ENCODE data around the gene GGACT. TPM values are rescaled to one million over a fixed set of nuclear protein-coding genes. Genes with fewer than 3 reads are reported as not detected.

Gene GGACT
- total RNA-seq, 1 experiment from 2014 or later: 2.5 TPM

- CTCF ChIA-PET: no interaction called here
- ATAC-seq: no peak
- TF ChIP-seq REST (IDR thresholded peaks at IDR 0.05; ENCODE audit: insufficient read depth in 1 of 2, low read depth in 2 of 2, low read length in 1 of 2): no peak
- no peak for TF ChIP-seq SIN3A (IDR thresholded peaks at IDR 0.05; ENCODE audit: borderline replicate concordance, insufficient read depth, low read depth, low read length)
- TF ChIP-seq POLR2AphosphoS5 (IDR thresholded peaks at IDR 0.05; ENCODE audit: low read depth, low read length): no peak
- no peak for TF ChIP-seq TCF7L2 (IDR thresholded peaks at IDR 0.05; ENCODE audit: low read depth, low read length)
- no peak for TF ChIP-seq CTCF (IDR thresholded peaks at IDR 0.05)
These were observed 78.2 kb downstream of the GGACT start for GRCh38 chr13:100510208-100510957.

GRCh38 chr13:100508996-100509395 is 79.6 kb downstream of the GGACT start:
- Histone ChIP-seq H3K9me3 (ENCODE audit: control insufficient read depth, insufficient read depth, low read depth, low read length) (no peaks in the 10 kb centered on the region), H3K27ac (ENCODE audit: low read length) (peak overlapping the region; percentile 11; the same call in 1 of the 2 replicates), H3K27me3 (ENCODE audit: control insufficient read depth, insufficient read depth, low read length) (no peaks in the 10 kb centered on the region), H3K36me3 (ENCODE audit: control insufficient read depth, insufficient read depth, low read length) (no peaks in the 10 kb centered on the region), H3K4me3 (ENCODE audit: low read depth in 2 of 2, low read length in 2 of 2) (no peak overlapping the region), H3K4me1 (ENCODE audit: control insufficient read depth, insufficient read depth, low read length) (peaks cover 4% of the 10 kb centered on the region)
- DNase-seq (ENCODE audit: low read depth, low spot score): no peak
- in situ Hi-C loops (cut with HindIII; ENCODE audit: low pct_unique_long_range_greater_than_20kb, low sequenced_read_pairs): no loop called here
- no peak for ATAC-seq
- ChIA-PET CTCF (no interaction called here), POLR2A (no interaction called here)
- no TSS peak for BruUV-seq (replicated peaks)
- TF ChIP-seq TCF7L2 (IDR thresholded peaks at IDR 0.05; ENCODE audit: low read depth, low read length) (no peak), SIN3A (IDR thresholded peaks at IDR 0.05; ENCODE audit: borderline replicate concordance, insufficient read depth, low read depth, low read length) (no peak), POLR2AphosphoS5 (IDR thresholded peaks at IDR 0.05; ENCODE audit: low read depth, low read length) (no peak), REST (IDR thresholded peaks at IDR 0.05; ENCODE audit: insufficient read depth in 1 of 2, low read depth in 2 of 2, low read length in 1 of 2) (no peak), CTCF (IDR thresholded peaks at IDR 0.05) (no peak)
- intact Hi-C loops (cut with micrococcal nuclease; ENCODE audit: unreplicated experiment): no loop called here

More at GRCh38 chr13:100510208-100510957, 78.2 kb downstream of the GGACT start:
- DNase-seq (ENCODE audit: low read depth, low spot score): no peak
- POLR2A ChIA-PET: no interaction called here
- no peaks in the 10 kb centered on the region for H3K27me3 ChIP-seq (ENCODE audit: control insufficient read depth, insufficient read depth, low read length)
- in situ Hi-C loops (cut with HindIII; ENCODE audit: low pct_unique_long_range_greater_than_20kb, low sequenced_read_pairs): no loop called here
- BruUV-seq (replicated peaks): no TSS peak
- peak overlapping the region; percentile 48; the same call in 1 of the 2 replicates for H3K27ac ChIP-seq (ENCODE audit: low read length)
- H3K36me3 ChIP-seq (ENCODE audit: control insufficient read depth, insufficient read depth, low read length): no peaks in the 10 kb centered on the region
- H3K4me1 ChIP-seq (ENCODE audit: control insufficient read depth, insufficient read depth, low read length): peaks cover 12% of the 10 kb centered on the region
- no peak overlapping the region for H3K4me3 ChIP-seq (ENCODE audit: low read depth in 2 of 2, low read length in 2 of 2)
- no peaks in the 10 kb centered on the region for H3K9me3 ChIP-seq (ENCODE audit: control insufficient read depth, insufficient read depth, low read depth, low read length)
- intact Hi-C loops (cut with micrococcal nuclease; ENCODE audit: unreplicated experiment): loop anchor here (5.0 to 10.0 kb wide), 3 partner anchors 118 to 856 kb away; no protein-coding TSS in a partner anchor

Measured in Panc1 (cell line).